DOHH2 (cell line): ENCODE results near the gene SLC28A3.

Experiments used
- CTCF ChIP-seq: fragments of 200-600 bp; sonication (generic); IDR thresholded peaks from one replicate; pipeline ENCODE4 v1.5.1; 2014; ENCODE audit warnings: antibody characterized with exemption, mild to moderate bottlenecking, low read depth, low read length; ENCODE audit not compliant: poor library complexity, severe bottlenecking
- EZH2phosphoT487 ChIP-seq: fragments of 200-600 bp; sonication (generic); IDR thresholded peaks from 2 replicates; pipeline ENCODE4 v1.6.1; 2017; ENCODE audit warnings: borderline replicate concordance, mild to moderate bottlenecking, antibody characterized with exemption, low read length, moderate library complexity, mixed read lengths

- TF ChIP-seq CTCF: no peak
- no peak for TF ChIP-seq EZH2phosphoT487
Measured at GRCh38 chr9:84230355-84231145, 110.0 kb downstream of the SLC28A3 start.
